Stimulated activated naive CD4-positive, alpha-beta T cell treated with Interleukin-2 at 50 U/mL for 16 hours (primary cell): ENCODE results near the gene FDX1.
"Not testable (repeated sequence)": the region's sequence is repeated elsewhere in the genome, so short reads cannot be mapped to it uniquely, and the experiment has no call there.

Experiments used
- DNase-seq: peaks from one replicate; lab custom pipeline; 2025; lab: John Stamatoyannopoulos, UW

FDX1 gene, protein sequence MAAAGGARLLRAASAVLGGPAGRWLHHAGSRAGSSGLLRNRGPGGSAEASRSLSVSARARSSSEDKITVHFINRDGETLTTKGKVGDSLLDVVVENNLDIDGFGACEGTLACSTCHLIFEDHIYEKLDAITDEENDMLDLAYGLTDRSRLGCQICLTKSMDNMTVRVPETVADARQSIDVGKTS

DNA sequence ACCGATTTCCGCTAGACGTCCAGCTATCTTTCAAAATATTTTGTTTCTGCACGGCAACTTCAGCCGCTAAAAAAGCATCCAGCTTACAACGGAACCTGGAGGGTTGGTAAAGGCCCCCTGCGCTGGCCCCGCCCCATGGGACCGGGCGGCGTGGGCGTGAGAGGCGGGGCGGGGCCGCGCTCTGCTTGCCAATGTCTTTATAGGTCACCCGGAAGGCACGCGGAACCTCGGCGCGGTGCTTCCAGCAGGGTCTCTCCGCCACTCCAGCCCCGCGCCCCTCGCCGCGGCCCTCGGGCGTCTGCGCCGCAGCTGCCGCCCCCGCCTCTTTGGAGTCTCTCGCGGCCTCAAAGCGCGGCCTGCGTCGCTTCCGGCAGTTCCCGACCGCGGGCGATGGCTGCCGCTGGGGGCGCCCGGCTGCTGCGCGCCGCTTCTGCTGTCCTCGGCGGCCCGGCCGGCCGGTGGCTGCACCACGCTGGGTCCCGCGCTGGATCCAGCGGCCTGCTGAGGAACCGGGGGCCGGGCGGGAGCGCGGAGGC lies at the start of gene FDX1:
TSS of gene FDX1 (plus strand) at position 218 of the 536 bp plus-strand sequence. CDS start at position 391, 173 bp downstream.
- peak; percentile 83 for DNase-seq

DNA sequence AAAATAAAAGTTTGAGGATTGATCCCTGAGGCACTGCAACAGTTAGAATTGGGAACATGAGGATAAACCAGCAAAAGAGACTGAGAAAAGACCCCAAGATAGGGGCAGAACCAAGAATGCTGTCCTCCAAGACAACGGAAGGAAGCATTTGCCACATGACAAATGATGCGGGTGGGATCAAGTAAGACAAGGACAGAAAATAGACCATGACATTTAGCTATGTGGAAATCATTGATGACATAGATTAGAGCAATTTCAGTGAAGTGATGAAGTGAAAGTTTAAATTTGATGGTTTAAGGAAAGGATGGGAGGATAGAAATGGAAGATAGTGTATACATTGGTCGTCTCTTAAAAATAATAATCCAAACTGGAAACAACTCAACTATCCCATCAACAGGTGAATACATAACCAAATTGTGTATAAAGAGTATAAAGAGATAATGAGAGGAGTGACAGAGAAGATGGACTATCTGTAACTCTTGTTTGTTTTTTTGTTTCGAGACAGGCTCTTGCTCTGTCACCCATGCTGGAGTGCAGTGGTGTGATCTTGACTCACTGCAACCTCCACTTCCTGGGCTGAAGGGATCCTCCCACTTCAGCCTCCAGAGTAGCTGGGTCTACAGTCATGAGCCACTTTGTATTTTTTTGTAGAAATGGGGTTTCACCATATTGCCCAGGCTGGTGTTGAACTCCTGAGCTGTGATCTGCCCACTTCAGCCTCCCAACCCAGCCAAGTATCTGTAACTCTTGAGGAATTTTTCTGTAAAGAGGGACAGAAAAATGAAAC lies 48.7 kb upstream of the FDX1 start:
- no peak for DNase-seq

DNA sequence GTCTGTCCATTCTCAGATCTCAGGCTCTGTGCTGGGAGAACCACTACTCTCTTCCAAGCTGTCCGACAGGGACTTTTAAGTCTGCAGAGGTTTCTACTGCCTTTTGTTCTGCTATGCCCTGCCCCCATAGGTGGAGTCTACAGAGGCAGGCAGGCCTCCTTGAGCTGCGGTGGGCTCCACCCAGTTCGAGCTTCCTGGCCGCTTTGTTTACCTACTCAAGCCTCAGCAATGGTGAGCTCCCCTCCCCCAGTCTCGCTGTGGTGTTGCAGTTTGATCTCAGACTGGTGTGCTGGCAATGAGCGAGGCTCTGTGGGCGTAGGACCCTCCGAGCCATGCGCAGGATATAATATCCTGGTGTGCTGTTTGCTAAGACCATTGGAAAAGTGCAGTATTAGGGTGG lies 41.5 kb upstream of the FDX1 start:
- DNase-seq: not testable (repeated sequence)

DNA sequence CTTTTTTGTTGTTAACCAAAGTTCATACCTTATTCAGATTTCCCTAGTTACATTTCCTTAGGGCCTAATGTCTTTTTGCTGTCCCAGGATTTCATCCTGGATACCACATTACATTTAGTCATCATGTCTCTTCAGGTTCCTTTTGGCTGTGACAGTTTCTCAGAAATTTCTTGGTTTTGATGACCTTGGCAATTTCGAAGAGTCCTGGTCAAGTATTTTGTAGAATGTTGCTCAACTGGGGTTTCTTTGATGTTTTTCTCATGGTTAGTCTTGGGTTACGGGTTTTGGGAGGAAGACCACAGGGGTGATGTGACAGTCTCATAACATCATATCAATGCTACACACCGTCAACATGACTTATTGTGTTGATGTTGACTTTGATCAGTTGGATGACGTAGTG lies 39.8 kb upstream of the FDX1 start:
- DNase-seq: no peak

DNA sequence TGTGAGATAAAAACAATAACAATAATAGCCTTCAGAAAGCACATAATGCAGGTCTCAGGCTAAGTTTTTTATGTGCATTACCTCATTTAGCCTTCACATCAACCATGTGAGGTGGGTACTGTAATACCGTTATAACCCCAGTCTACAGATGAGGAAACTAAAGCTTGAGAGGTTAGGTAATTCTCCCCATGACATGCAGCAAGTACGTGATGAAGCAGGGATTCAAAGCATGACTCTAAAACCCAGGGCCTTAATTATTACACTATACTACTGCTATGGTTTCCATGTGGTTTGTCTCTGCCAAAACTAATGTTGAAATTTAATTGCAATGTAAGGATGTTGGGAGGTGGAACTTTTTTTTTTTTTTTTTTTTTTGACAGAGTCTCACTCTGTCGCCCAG lies 37.7 kb upstream of the FDX1 start:
- DNase-seq: no peak

DNA sequence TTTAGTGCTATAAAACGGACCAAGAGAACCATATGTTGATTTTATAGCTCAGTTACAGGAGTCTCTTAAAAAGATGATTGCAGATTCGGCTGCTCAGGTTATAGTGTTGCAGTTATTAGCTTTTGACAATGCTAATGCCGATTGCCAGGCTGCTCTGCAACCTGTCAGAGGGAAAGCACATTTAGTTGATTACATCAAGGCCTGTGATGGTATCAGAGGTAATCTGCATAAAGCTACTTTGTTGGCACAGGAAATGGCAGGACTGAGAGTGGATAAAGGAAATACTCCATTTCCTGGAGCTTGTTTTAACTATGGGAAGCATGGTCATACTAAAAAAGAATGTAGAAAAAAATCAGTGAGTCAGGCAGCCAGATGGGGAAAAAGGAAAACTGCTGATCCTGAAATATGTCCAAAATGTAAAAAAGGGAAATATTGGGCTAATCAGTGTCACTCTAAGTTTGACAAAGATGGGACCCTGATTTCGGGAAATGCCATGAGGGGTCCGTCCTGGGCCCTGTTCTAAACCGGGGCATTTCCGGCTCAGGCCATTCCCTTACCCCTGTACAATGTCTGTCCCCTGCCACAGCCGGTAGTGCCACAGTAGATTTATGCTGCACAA lies 32.0 kb upstream of the FDX1 start:
- DNase-seq: not testable (repeated sequence)

DNA sequence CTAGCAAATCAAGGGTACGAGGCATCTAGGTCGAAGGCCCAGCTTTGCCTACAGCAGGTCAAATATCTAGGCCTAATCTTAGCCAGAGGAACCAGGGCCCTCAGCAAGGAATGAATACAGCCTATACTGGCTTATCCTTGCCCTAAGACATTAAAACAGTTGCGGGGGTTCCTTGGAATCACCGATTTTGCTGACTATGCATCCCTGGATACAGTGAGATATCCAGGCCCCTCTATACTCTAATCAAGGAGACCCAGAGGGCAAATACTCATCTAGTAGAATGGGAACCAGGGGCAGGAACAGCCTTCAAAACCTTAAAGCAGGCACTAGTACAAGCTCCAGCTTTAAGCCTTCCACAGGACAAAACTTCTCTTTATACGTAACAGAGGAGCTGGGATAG lies 26.2 kb upstream of the FDX1 start:
- DNase-seq: not testable (repeated sequence)

DNA sequence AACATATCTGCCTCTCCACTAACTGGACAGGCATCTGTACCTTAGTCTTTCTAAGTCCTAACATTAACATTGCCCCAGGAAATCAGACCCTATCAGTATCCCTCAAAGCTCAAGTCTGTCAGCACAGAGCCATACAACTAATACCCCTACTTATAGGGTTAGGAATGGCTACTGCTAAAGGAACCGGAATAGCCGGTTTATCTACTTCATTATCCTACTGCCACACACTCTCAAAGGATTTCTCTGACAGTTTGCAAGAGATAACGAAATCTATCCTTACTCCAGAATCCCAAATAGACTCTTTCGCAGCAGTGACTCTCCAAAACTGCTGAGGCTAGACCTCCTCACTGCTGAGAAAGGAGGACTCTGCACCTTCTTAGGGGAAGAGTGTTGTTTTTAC lies 24.1 kb upstream of the FDX1 start:
- not testable (repeated sequence) for DNase-seq

DNA sequence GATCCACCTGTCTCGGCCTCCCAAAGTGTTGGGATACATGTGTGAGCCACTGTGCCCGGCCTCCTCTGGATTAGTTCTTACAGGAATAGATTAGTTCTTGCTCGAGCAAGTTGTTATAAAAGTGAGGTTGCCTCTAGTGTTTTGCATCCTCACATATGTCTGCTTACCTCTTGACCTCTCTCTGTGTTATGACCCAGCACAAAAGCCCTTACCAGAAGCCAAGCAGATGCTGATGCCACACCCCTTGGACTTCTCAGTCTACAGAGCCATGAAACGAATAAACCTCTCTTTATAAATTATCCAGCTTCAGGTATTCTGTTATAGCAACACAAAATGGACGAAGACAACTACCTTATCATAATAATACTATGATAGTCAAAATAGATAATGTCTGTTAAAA lies 22.4 kb upstream of the FDX1 start:
- DNase-seq: no peak

DNA sequence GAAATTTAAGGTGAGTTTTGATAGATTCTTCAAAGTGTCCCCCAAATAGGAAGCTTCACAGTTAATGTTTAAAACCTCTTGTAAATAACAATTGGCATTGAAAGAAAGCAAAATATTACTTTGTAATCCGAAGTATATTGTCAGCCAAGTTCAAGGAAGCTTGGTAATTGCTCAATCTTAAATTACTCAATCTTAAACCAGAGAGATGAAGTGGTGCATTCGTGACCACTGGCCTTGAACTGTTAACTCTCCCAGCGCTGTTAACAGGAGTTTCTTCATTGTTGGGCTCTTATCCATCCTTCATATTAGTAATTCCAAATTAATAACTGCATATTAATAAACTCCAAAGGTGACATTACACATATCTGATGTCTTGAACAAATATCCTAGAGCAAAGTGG lies 20.6 kb upstream of the FDX1 start:
- no peak for DNase-seq

DNA sequence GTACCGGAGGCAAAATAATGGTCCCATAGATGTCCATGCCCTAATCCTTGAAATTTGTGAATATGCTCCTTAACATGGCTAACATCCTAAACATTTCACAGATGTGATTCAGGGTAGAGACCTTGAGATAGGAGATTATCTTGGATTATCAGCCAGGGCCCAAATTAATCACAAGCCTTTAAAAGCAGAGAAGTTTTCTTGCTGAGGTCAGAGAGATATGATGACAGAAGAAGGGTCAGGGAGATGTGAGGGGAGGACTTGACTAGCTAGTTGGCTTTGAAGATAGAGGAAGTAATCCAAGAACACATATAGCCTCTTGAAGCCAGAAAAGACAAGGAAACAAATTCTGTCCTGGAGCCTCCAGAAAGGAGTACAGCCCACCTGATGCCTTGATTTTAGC lies 19.1 kb upstream of the FDX1 start:
- DNase-seq: no peak

DNA sequence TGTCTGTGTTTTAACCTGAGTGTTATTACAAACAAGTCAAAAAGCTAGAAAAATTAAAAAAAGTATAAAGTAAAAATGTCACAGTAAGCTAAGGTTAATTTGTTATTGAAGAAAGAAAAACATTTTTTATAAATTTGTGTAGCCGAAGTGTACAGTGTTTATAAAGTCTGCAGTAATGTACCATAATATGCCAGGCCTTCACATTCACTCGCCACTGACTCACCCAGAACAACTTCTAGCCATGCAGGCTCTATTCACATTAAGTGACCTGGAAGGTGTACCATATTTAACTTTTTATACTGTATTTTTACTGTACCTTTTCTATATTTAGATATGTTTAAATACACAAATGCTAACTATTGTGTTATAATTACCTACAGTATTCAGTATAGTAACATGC lies 14.7 kb upstream of the FDX1 start:
- no peak for DNase-seq

DNA sequence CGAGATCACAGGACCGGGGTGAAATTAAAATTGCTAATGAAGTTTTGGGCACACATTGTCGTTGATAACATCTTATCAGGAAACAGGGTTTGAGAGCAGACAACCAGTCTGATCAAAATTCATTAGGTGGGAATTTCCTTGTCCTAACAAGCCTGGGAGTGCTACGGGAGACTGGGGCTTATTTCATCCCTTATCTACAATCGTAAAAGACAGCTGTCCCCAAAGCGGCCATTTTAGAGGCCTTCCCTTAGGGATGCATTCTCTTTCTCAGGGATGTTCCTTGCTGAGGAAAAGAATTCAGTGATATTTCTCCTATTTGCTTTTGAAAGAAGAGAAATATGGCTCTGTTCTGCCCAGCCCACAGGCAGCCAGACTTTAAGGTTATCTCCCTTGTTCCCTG lies 8.1 kb upstream of the FDX1 start:
- not testable (repeated sequence) for DNase-seq

DNA sequence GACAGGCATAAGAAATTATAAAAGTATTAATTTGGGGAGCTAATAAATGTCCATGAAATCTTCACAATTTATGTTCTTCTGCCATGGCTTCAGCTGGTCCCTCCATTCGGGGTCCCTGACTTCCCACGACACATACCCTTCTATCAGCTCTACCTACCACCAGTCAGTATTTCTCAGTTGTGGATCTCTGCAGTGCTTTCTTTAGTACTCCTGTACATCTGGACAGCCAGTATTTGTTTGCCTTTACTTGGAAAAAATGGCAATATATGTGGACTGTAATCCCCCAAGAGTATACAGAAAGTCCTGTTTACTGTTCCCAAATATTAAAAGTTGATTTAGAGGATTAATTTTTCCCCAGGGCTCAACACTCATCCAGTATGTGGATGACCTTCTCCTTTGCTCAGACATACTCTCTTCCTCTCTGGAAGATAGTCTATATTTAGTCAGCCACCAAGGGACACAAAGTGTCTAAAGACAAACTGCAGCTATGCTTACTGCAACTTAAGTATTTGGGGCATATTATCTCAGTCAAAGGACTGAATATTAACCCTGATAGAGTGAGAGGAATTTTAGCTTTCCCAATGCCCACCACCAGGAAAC lies 7.3 kb upstream of the FDX1 start:
- DNase-seq: no peak

DNA sequence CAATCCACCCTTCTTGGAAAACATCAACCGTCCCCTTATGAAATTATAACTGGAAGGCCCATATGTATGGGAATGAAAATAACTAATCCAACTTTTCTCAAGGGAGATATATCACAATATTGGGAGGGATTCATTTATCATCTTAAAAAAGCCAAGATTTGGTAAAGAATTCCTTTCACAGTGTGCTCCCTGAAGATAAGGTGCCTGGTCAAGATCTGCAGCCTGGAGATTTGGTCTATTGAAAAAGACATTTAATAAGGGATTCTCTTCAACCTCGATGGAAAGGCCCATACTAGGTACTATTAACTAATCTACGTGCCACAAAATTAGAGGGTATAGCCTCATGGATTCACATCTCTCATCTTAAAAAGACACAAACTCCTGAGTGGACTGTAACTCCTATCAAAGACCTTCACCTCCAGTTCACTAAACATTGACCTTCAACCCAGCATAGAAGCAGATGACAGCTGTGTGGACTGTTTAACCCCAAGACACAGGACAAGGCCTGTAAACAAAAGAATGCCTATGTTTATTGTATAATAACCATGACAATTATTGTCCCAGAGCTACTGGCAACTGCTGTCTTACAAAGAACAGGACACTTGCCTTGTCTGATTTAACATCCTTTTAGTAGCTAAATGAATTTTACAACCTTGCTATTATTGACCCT lies 4.8 kb upstream of the FDX1 start:
- DNase-seq: no peak

DNA sequence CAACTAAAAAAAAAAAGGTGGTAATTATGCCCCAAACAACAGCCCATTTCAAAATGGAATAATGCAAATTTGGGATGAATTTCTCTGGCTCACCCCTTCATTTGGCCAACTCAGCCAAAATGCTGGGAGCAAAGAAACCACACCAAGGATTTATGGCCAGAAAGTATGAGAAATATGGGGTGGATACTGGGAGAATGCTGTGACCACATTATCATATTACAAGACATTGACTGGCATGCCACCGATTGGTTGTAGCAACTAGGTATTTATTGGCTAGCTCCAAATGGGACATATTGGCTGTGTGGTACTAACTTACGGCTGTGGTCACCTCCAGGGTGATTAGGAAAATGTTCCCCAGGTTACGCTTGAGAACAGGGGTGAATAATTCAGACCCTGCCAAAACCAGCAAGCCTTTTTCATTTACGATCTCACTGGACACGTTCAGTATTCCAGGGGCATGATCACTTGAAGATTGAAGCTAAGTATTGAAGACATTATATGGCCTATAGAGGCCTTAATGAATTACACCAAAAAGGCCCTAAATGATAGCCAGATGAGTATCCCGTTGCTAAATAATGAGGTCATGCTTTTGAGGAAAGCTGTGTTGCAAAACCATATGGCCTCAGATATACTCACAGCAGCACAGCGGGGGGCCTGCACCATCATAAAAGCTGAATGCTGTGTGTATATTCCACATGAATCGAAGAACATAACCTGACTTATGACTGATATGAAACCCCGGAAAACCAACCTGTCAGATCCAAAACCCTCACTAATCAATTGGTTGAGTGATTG lies 3.8 kb upstream of the FDX1 start:
- DNase-seq: no peak

DNA sequence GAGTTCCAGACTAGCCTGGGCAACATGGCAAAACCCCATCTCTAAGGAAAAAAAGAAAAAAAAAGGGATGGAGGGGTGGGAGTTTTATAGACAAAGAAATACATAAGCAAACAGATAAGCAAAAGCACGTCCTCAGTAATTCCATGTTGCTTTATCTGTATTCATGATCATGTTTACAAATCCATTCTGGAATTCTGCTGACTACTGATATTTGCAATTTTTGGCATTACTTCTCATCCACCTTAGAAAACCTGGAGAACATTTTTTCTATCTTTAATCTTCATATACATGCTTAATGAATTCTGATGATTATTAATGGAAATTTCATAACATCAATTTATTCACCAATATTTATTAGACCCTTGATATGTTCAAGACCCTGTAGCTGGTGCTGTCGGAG lies 1.7 kb upstream of the FDX1 start:
- DNase-seq: no peak

DNA sequence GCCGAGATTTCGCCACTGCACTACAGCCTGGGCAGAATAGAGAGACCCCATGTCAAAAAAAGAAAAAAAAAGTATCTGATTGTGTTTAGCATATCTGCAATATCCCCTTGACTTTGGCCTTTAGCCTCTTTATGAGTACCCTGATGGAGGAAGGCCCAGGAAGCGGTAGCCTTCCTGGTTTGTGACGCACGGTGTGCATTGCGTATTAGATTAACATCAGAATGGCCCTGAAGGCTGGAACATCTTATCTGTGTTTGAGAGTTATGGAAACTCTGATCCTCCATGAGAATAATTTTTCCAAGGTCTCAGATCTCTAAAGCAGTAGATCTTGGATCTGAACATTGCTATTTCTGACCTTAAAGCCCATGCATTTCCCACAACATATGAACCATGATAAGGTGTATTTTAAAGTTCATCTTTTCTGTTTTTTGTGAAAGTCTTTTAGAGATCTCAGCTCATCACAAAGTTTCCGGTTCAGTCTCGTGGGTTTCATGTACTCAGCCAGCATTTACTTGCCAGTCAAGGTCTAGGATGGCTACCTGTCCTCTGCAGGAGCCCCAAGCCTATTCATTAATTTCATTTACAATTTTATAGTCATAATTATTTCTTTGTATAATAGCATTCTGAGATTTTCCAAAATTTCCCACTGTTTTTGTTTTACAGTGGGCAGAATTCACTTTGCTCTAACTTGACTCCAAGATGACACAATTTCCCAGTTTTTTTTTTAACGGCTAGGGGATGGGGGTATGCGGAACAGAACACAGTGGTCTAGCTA lies 605 bp upstream of the FDX1 start:
- DNase-seq: no peak

DNA sequence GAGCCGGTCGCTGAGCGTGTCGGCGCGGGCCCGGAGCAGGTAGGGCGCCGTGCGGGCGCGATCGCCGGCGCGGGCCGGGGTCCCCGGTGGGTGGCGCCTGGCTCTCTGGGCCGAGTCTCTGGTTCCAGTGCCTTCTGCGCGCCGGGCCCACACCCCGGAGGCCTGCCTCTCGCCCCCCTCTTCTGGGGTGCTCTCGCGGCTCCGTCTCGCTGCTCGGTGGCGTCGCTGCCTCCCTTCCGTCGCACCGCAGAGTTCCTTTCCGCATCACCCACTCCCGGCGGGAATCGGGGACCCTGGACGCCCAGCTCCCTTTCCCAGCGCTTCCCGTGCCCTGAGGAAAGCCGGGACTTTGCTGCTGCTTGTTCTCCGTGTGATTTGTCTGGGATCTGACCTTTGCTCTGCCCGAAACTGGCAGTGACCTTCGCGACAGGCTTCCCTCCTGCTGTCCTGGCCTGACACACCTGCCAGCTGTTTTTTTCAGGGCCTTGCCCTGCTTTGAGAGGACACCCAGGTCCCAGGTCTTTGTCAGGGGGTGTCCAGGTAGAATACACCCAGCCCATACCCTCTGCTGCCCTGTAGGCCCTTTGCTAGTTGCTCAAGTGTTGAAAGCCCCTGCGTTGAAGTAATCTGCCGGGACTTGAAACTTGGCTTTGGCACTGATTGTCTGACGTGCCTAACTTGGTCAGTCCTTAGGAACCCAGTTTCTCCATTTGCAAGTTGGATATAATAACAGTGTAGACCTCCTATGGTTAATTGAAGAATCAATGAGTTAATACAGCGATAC lies 711 bp downstream of the FDX1 start:
- peak; percentile 44 for DNase-seq
